Aortic smooth muscle cell (primary cell): Measurements from ENCODE around the gene OR52H1. TPM values are rescaled to one million over a fixed set of nuclear protein-coding genes. Genes with fewer than 3 reads are reported as not detected.

ENCODE experiments used
- total RNA-seq: library from RNA; depleted of rRNA; stranded (reverse); fragments of >200 nt; gene quantifications from 2 replicates; pipeline ENCODE4 v1.2.3, GENCODE V29; 2014

Gene OR52H1
- 0.66 and 0.87 TPM in 2 replicates for total RNA-seq

GRCh38 chr11:5548440-5548839 lies at the start of gene OR52H1:
OR52H1 (minus strand) TSS chr11:5548540; CDS start chr11:5545505, 3,035 bp downstream.

GRCh38 chr11:5596607-5597201 lies 48.4 kb upstream of the OR52H1 start, which contains the start of gene TRIM6:
TRIM6 (plus strand) TSS chr11:5596637; CDS start chr11:5596898, 261 bp downstream.

DNA sequence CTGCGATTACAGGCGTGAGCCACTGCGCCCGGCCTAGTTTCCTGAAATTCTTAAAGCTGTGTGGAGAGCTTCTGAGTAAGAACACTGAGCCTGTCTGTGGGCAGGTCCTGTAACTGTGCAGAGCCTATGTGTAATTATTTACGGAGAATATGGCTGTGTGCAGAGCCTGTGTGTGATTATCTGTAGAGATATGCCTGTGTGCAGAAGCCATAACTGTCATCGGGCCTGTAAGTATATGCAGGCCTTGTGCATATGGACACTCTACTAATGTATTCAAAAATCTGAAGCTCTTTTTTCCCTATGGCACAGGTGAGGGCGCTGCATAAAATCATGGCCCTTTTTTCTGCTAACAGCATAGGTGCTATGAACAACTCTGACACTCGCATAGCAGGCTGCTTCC lies 32.2 kb upstream of the OR52H1 start, which contains the start of gene OR52B6:
TSS of gene OR52B6 (plus strand) at position 301 of the 400 bp plus-strand sequence. CDS start at position 301, 0 bp downstream.

GRCh38 chr11:5516599-5516998 lies 31.7 kb downstream of the OR52H1 start, which contains the start of gene UBQLNL:
UBQLNL (minus strand) TSS chr11:5516699; CDS start chr11:5516441, 258 bp downstream.

DNA sequence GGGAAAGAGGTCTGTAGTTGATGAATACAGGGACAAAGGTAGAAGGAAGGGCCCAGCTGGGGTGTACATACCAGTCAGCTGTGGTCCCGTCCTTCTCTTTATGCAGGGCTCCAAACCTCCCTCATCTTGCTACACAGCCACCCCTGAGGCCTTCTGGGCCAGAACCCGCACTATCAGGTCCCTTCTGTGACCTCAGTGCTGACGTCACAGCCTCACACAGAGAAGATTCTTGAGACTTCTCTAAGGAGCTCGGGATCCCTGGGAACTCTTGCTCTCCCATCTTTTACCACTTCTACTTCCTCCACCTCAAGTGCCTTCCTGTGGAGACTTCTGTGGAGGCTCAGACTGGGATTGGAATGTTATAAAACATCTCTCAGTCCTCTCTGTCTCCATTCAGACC lies 38.5 kb downstream of the OR52H1 start, which contains the start of gene UBQLN3:
TSS of gene UBQLN3 (minus strand) at position 155 of the 400 bp plus-strand sequence. CDS start 399 bp downstream, outside the sequence.

Other genes starting within 250 kb of the OR52H1 start
- not detected in 2 replicates for gene OR51B4, start 246.6 kb downstream of the OR52H1 start, total RNA-seq
- gene OR51B2, start 224.2 kb downstream of the OR52H1 start, total RNA-seq: 0.12 TPM in 1 of 2 replicates, not detected in the other
- 0.19 and 0.40 TPM in 2 replicates for gene OR51B5, start 205.0 kb downstream of the OR52H1 start, total RNA-seq
- gene OR51B6, start 197.0 kb downstream of the OR52H1 start, total RNA-seq: not detected in 2 replicates
- not detected in 2 replicates for gene OR51M1, start 164.7 kb downstream of the OR52H1 start, total RNA-seq
- gene OR51Q1, start 126.4 kb downstream of the OR52H1 start, total RNA-seq: not detected in 2 replicates
- 0.06 TPM in 1 of 2 replicates, not detected in the other for gene OR51I1, start 107.0 kb downstream of the OR52H1 start, total RNA-seq
- gene OR51I2, start 99.2 kb downstream of the OR52H1 start, total RNA-seq: not detected in 2 replicates
- not detected in 2 replicates for gene OR52D1, start 59.9 kb downstream of the OR52H1 start, total RNA-seq
- 0.06 and 0.13 TPM in 2 replicates for gene UBQLN3, start 38.6 kb downstream of the OR52H1 start, total RNA-seq
- 0.12 and 0.13 TPM in 2 replicates for gene UBQLNL, start 31.8 kb downstream of the OR52H1 start, total RNA-seq
- not detected in 2 replicates for gene OR52B6, start 32.3 kb upstream of the OR52H1 start, total RNA-seq
- 2.9 and 3.9 TPM in 2 replicates for gene TRIM6, start 48.1 kb upstream of the OR52H1 start, total RNA-seq
- gene TRIM34, start 76.5 kb upstream of the OR52H1 start, total RNA-seq: 16.4 and 21.3 TPM in 2 replicates
- 36.5 and 55.3 TPM in 2 replicates for gene TRIM5, start 136.5 kb upstream of the OR52H1 start, total RNA-seq
- 69.4 and 128 TPM in 2 replicates for gene TRIM22, start 141.2 kb upstream of the OR52H1 start, total RNA-seq
- gene OR56B1, start 187.9 kb upstream of the OR52H1 start, total RNA-seq: 0.06 TPM in 1 of 2 replicates, not detected in the other
- gene OR52N4, start 205.7 kb upstream of the OR52H1 start, total RNA-seq: not detected in 2 replicates
- gene OR52N5, start 234.8 kb upstream of the OR52H1 start, total RNA-seq: not detected in 2 replicates
- gene OR52N1, start 242.7 kb upstream of the OR52H1 start, total RNA-seq: not detected in 2 replicates